GM23338 (cell line): ENCODE results near the gene GTSE1.

Source experiments
- CREB1 ChIP-seq: fragments of 250-450 bp; sonication (Bioruptor Pico); IDR thresholded peaks from 2 replicates; pipeline ENCODE4 v1.5.0; 2020; ENCODE audit warnings: low read depth, mild to moderate bottlenecking, moderate library complexity
- EZH2 ChIP-seq: fragments of 200-600 bp; sonication (generic); IDR thresholded peaks from one replicate; pipeline ENCODE4 v1.8.0; 2017; ENCODE audit warnings: antibody characterized with exemption, mild to moderate bottlenecking, low read depth; ENCODE audit not compliant: unreplicated experiment
- EZH2phosphoT487 ChIP-seq: fragments of 200-600 bp; sonication (generic); IDR thresholded peaks from one replicate; pipeline ENCODE4 v1.8.1; 2018; ENCODE audit warnings: antibody characterized with exemption; ENCODE audit not compliant: unreplicated experiment
- POLR2AphosphoS5 ChIP-seq: IDR thresholded peaks from 2 replicates; pipeline ENCODE4 v1.6.1; 2016; ENCODE audit warnings: antibody characterized with exemption, low read depth
- STAT1 ChIP-seq: IDR thresholded peaks from one replicate; pipeline ENCODE4 v1.6.1; 2016; ENCODE audit warnings: antibody characterized with exemption; ENCODE audit not compliant: unreplicated experiment
- ZNF114 ChIP-seq: fragments of 250-450 bp; sonication (Bioruptor Pico); IDR thresholded peaks from 2 replicates; pipeline ENCODE4 v1.5.0; 2020; ENCODE audit warnings: mild to moderate bottlenecking, moderate library complexity
- TF ChIP-seq, protein P1 (sequence below), 2 experiments: fragments of 200-600 bp in 1 of 2; sonication (generic) in 1 of 2; conservative IDR thresholded peaks; 2 replicates each; pipeline versions ENCODE4 v1.5.1 to v1.6.1; 2016 to 2017; ENCODE audit warnings: antibody characterized with exemption in 2 of 2, low read depth in 2 of 2, mild to moderate bottlenecking in 2 of 2, moderate library complexity in 1 of 2
- TF ChIP-seq, protein P2 (sequence below): IDR thresholded peaks from one replicate; pipeline ENCODE4 v1.6.1; 2018; ENCODE audit warnings: antibody characterized with exemption; ENCODE audit not compliant: unreplicated experiment
- TF ChIP-seq, protein P3 (sequence below): fragments of 250-450 bp; sonication (Bioruptor Pico); IDR thresholded peaks from 2 replicates; pipeline ENCODE4 v1.5.0; 2020; ENCODE audit warnings: mild to moderate bottlenecking, moderate library complexity

GRCh38 chr22:46350121-46350520 lies 53.5 kb downstream of the GTSE1 start:
- TF ChIP-seq, protein P1, sequence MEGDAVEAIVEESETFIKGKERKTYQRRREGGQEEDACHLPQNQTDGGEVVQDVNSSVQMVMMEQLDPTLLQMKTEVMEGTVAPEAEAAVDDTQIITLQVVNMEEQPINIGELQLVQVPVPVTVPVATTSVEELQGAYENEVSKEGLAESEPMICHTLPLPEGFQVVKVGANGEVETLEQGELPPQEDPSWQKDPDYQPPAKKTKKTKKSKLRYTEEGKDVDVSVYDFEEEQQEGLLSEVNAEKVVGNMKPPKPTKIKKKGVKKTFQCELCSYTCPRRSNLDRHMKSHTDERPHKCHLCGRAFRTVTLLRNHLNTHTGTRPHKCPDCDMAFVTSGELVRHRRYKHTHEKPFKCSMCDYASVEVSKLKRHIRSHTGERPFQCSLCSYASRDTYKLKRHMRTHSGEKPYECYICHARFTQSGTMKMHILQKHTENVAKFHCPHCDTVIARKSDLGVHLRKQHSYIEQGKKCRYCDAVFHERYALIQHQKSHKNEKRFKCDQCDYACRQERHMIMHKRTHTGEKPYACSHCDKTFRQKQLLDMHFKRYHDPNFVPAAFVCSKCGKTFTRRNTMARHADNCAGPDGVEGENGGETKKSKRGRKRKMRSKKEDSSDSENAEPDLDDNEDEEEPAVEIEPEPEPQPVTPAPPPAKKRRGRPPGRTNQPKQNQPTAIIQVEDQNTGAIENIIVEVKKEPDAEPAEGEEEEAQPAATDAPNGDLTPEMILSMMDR (conservative IDR thresholded peaks at IDR 0.05; ENCODE audit: low read depth in 2 of 2) = no peak
- no peak for TF ChIP-seq POLR2AphosphoS5
- TF ChIP-seq EZH2 = no peak
- TF ChIP-seq, protein P2, sequence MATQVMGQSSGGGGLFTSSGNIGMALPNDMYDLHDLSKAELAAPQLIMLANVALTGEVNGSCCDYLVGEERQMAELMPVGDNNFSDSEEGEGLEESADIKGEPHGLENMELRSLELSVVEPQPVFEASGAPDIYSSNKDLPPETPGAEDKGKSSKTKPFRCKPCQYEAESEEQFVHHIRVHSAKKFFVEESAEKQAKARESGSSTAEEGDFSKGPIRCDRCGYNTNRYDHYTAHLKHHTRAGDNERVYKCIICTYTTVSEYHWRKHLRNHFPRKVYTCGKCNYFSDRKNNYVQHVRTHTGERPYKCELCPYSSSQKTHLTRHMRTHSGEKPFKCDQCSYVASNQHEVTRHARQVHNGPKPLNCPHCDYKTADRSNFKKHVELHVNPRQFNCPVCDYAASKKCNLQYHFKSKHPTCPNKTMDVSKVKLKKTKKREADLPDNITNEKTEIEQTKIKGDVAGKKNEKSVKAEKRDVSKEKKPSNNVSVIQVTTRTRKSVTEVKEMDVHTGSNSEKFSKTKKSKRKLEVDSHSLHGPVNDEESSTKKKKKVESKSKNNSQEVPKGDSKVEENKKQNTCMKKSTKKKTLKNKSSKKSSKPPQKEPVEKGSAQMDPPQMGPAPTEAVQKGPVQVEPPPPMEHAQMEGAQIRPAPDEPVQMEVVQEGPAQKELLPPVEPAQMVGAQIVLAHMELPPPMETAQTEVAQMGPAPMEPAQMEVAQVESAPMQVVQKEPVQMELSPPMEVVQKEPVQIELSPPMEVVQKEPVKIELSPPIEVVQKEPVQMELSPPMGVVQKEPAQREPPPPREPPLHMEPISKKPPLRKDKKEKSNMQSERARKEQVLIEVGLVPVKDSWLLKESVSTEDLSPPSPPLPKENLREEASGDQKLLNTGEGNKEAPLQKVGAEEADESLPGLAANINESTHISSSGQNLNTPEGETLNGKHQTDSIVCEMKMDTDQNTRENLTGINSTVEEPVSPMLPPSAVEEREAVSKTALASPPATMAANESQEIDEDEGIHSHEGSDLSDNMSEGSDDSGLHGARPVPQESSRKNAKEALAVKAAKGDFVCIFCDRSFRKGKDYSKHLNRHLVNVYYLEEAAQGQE = no peak
- TF ChIP-seq STAT1 = no peak
- TF ChIP-seq ZNF114 (CRISPR knock-in tag) = no peak
- no peak for TF ChIP-seq EZH2phosphoT487
- TF ChIP-seq CREB1 = no peak
- TF ChIP-seq, protein P3, sequence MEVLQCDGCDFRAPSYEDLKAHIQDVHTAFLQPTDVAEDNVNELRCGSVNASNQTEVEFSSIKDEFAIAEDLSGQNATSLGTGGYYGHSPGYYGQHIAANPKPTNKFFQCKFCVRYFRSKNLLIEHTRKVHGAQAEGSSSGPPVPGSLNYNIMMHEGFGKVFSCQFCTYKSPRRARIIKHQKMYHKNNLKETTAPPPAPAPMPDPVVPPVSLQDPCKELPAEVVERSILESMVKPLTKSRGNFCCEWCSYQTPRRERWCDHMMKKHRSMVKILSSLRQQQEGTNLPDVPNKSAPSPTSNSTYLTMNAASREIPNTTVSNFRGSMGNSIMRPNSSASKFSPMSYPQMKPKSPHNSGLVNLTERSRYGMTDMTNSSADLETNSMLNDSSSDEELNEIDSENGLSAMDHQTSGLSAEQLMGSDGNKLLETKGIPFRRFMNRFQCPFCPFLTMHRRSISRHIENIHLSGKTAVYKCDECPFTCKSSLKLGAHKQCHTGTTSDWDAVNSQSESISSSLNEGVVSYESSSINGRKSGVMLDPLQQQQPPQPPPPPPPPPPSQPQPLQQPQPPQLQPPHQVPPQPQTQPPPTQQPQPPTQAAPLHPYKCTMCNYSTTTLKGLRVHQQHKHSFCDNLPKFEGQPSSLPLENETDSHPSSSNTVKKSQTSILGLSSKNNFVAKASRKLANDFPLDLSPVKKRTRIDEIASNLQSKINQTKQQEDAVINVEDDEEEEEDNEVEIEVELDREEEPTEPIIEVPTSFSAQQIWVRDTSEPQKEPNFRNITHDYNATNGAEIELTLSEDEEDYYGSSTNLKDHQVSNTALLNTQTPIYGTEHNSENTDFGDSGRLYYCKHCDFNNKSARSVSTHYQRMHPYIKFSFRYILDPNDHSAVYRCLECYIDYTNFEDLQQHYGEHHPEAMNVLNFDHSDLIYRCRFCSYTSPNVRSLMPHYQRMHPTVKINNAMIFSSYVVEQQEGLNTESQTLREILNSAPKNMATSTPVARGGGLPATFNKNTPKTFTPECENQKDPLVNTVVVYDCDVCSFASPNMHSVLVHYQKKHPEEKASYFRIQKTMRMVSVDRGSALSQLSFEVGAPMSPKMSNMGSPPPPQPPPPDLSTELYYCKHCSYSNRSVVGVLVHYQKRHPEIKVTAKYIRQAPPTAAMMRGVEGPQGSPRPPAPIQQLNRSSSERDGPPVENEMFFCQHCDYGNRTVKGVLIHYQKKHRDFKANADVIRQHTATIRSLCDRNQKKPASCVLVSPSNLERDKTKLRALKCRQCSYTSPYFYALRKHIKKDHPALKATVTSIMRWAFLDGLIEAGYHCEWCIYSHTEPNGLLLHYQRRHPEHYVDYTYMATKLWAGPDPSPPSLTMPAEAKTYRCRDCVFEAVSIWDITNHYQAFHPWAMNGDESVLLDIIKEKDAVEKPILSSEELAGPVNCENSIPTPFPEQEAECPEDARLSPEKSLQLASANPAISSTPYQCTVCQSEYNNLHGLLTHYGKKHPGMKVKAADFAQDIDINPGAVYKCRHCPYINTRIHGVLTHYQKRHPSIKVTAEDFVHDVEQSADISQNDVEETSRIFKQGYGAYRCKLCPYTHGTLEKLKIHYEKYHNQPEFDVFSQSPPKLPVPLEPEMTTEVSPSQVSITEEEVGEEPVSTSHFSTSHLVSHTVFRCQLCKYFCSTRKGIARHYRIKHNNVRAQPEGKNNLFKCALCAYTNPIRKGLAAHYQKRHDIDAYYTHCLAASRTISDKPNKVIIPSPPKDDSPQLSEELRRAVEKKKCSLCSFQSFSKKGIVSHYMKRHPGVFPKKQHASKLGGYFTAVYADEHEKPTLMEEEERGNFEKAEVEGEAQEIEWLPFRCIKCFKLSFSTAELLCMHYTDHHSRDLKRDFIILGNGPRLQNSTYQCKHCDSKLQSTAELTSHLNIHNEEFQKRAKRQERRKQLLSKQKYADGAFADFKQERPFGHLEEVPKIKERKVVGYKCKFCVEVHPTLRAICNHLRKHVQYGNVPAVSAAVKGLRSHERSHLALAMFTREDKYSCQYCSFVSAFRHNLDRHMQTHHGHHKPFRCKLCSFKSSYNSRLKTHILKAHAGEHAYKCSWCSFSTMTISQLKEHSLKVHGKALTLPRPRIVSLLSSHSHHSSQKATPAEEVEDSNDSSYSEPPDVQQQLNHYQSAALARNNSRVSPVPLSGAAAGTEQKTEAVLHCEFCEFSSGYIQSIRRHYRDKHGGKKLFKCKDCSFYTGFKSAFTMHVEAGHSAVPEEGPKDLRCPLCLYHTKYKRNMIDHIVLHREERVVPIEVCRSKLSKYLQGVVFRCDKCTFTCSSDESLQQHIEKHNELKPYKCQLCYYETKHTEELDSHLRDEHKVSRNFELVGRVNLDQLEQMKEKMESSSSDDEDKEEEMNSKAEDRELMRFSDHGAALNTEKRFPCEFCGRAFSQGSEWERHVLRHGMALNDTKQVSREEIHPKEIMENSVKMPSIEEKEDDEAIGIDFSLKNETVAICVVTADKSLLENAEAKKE = no peak
